ENCODE data around the gene SYT17. TPM values are rescaled to one million over a fixed set of nuclear protein-coding genes. Genes with fewer than 3 reads are reported as not detected.

The SYT17 gene
- total and polyA plus RNA-seq, 11 donors = 0.23 to 5.2 (median 0.66) TPM

DNA sequence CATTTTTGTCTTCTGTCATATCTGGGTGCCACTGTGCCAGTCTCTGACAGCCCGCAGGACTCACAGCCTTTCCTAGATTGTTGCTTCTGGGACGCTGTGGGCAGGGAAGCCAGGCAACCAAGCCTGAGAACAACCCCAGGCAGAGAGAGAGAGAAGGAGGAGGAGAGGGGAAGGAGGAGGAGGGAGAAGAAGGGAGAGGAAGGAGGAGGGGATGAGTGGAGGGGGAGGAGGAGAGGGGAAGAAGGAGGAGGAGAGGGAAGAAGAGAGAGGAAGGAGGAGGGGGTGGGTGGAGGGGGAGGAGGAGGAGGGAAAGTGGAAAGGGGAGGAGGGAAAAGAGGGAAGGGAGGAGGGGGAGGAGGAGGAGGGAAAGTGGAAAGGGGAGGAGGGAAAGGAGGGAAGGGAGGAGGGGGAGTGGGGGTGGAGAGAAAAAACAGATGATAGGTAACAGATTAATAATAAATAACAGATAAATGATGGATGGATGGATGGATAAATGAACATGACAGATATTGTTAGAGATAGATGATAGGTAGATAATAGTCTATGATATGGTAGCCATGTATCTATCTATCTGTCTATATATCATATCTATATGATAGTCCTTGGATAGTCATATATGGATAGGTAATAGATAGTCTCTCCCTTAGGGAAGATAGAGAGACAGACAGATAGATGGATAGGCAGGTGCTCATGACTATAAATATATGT lies 146.8 kb downstream of the SYT17 start:
- intact Hi-C loops (cut with DNase I) = no loop called here
- 70 to 85% (median 72%) methylated on average over 2 of the region's 2 CpGs for WGBS, 4 donors
- H3K9me3 ChIP-seq = no peaks in the 10 kb centered on the region
- no peaks in the 10 kb centered on the region for H3K27me3 ChIP-seq
- ATAC-seq (no peak), DNase-seq (no peak)
- no peak for TF ChIP-seq POLR2A (IDR thresholded peaks at IDR 0.05)
- TF ChIP-seq, protein P1, sequence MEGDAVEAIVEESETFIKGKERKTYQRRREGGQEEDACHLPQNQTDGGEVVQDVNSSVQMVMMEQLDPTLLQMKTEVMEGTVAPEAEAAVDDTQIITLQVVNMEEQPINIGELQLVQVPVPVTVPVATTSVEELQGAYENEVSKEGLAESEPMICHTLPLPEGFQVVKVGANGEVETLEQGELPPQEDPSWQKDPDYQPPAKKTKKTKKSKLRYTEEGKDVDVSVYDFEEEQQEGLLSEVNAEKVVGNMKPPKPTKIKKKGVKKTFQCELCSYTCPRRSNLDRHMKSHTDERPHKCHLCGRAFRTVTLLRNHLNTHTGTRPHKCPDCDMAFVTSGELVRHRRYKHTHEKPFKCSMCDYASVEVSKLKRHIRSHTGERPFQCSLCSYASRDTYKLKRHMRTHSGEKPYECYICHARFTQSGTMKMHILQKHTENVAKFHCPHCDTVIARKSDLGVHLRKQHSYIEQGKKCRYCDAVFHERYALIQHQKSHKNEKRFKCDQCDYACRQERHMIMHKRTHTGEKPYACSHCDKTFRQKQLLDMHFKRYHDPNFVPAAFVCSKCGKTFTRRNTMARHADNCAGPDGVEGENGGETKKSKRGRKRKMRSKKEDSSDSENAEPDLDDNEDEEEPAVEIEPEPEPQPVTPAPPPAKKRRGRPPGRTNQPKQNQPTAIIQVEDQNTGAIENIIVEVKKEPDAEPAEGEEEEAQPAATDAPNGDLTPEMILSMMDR (IDR thresholded peaks at IDR 0.05) = no peak
- no peak overlapping the region for H3K4me3 ChIP-seq
- H3K36me3 ChIP-seq = no peaks in the 10 kb centered on the region
- H3K27ac ChIP-seq = no peak overlapping the region
- no peaks in the 10 kb centered on the region for H3K4me1 ChIP-seq

DNA sequence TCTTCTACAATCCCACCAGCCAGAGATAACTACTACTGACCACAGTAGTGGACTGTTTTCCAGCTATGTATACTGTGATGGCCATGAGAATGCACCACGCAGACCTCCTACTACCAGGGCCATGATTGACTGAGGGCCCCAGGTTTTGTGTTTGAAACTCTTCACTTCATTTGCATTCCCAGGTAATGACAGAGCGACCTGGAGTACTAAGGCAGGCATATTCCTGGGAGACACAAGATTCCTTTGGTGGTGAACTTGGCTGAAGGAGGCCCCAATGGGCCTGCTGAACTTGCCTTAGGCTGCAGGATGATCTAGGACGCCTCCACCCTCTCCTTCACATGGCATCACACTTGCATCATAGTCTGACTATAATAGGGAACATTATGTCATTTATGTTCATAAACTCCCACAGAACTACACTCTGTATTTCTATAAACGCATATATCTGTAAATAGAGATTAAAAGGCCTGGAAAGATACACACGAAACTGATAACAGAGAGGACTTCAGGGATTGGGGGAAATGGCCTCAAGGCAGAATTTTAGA lies 147.9 kb downstream of the SYT17 start:
- Histone ChIP-seq H3K4me3 (no peak overlapping the region), H3K27me3 (no peaks in the 10 kb centered on the region), H3K36me3 (no peaks in the 10 kb centered on the region), H3K9me3 (no peaks in the 10 kb centered on the region), H3K4me1 (no peaks in the 10 kb centered on the region), H3K27ac (no peak overlapping the region)
- ATAC-seq (no peak), DNase-seq (no peak)
- TF ChIP-seq POLR2A (IDR thresholded peaks at IDR 0.05) = no peak
- TF ChIP-seq, protein P1 (IDR thresholded peaks at IDR 0.05) = no peak
- intact Hi-C loops (cut with DNase I) = no loop called here
- WGBS, 4 donors = 54 to 70% (median 61%) methylated on average over 5 of the region's 5 CpGs

DNA sequence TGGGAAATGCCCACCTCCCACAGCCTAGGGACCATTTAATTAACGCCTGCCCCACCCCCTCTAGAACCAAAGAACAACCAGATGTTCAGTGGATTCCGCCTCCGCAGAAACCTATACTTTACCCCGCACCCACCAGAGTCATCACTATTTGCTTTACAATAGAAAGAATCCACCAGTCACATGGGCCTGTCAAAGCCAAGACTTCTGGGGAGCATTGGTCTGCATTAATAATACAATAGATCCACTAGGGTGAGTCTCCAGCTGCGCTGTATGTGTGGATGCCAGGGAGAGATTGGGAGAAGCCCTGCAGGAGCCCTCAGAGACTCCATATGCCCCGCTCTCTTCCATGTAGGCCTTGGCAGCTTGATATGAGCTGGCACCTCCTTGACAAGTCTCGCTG lies 148.8 kb downstream of the SYT17 start:
- Histone ChIP-seq H3K36me3 (no peaks in the 10 kb centered on the region), H3K4me1 (no peaks in the 10 kb centered on the region), H3K4me3 (no peak overlapping the region), H3K27ac (no peak overlapping the region), H3K9me3 (no peaks in the 10 kb centered on the region), H3K27me3 (no peaks in the 10 kb centered on the region)
- 54 to 56% (median 55%) methylated on average over 7 of the region's 7 CpGs for WGBS, 4 donors
- intact Hi-C loops (cut with DNase I) = no loop called here
- TF ChIP-seq, protein P1 (IDR thresholded peaks at IDR 0.05) = no peak
- TF ChIP-seq POLR2A (IDR thresholded peaks at IDR 0.05) = no peak
- DNase-seq (no peak), ATAC-seq (no peak)

Other genes starting within 250 kb of the SYT17 start
- gene SMG1, start 241.8 kb upstream of the SYT17 start, total RNA-seq = 10 to 100 TPM; 35.9 to 78.0 (median 52.5) TPM
- 10 to 100 TPM; 15.9 to 25.5 TPM for gene SMG1, start 241.8 kb upstream of the SYT17 start, polyA plus RNA-seq
- gene TMC7, start 184.3 kb upstream of the SYT17 start, total RNA-seq = 1 to 10 TPM in 4 of 9 donors, under 1 TPM in 5; 0.69 to 2.3 (median 0.96) TPM
- gene TMC7, start 184.3 kb upstream of the SYT17 start, polyA plus RNA-seq = 1 to 10 TPM in 1 of 2 donors, under 1 TPM in 1; 0.84 to 1.1 TPM
- 10 to 100 TPM; 24.9 to 45.1 (median 39.5) TPM for gene COQ7, start 100.6 kb upstream of the SYT17 start, total RNA-seq
- gene COQ7, start 100.6 kb upstream of the SYT17 start, polyA plus RNA-seq = 10 to 100 TPM; 23.9 to 26.1 TPM
- gene ITPRIPL2, start 54.3 kb upstream of the SYT17 start, total RNA-seq = 10 to 100 TPM; 11.0 to 43.2 (median 16.3) TPM
- 1 to 10 TPM; 3.1 to 7.2 TPM for gene ITPRIPL2, start 54.3 kb upstream of the SYT17 start, polyA plus RNA-seq
- not detected for gene CLEC19A, start 117.5 kb downstream of the SYT17 start, total RNA-seq
- gene CLEC19A, start 117.5 kb downstream of the SYT17 start, polyA plus RNA-seq = not detected
- gene TMC5, start 249.6 kb downstream of the SYT17 start, total RNA-seq = 1 to 10 TPM in 1 of 9 donors, not detected in 8; 1.8 TPM
- gene TMC5, start 249.6 kb downstream of the SYT17 start, polyA plus RNA-seq = not detected